ENCODE measurements around the gene CHD3. TPM values are rescaled to one million over a fixed set of nuclear protein-coding genes. Genes with fewer than 3 reads are reported as not detected.

The CHD3 gene
- total and polyA plus RNA-seq, 2 donors (not counting 1 experiment from before 2014, with no cell fraction given): 68.1 to 69.1 TPM

DNA sequence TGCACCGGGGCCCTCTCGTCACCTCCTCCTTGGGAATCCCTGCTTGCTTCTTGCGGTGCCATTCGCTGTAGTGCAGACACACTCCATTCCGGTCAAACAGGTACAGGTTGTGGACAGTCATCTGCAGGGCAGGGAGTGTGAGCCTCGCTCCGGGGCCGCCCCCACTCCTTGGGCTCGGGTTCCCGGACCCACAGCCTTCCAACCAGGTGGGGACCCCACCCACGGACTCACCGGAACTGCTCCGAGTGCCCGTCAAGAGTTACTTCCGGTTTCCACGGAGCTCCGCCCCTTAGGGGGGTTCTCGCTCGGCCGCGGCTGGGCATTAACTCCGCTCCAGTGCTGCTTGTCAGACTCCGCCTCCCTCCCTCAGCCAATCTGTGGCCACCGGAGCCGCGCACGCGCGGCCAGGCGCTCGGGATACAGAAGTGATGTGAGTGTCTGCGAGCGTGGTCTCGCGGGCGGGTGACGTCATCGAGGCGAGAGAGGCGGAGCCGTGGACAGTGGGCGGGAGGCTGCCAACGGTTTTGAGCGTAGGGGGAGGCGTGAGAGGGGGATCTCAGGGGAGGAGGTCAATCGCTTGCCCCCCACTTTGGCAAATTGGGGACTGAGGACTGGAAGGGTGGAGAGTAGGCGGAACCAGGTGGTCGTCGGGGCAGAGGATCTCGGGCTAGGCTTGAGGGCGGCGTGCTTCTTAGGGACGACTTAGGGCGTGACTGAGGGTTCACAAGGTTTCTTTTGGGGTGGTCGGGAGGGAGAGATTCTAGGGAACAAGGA is 43.3 kb downstream of the CHD3 start, which contains the start of the genes CNTROB and TRAPPC1:
CNTROB (plus strand) TSS at position 498 of the 774 bp plus-strand sequence. CDS start 874 bp downstream, outside the sequence.
TRAPPC1 (minus strand) TSS at position 238 of the 774 bp plus-strand sequence; CDS start at position 121, 117 bp downstream.
- Histone ChIP-seq H3K4me1 (ENCODE audit: control insufficient read depth in 2 of 2, insufficient read depth in 2 of 2, low read length in 2 of 2) (peaks cover 18 to 33% of the 10 kb centered on the region in 2 donors), H3K4me2 (replicated peaks; ENCODE audit: low read depth, low read length, poor library complexity, severe bottlenecking) (peak within 1 kb of the TSS; percentile 99), H2AFZ (ENCODE audit: insufficient read depth, low read depth, low read length, poor library complexity, severe bottlenecking) (peak within 1 kb of the TSS; percentile 95), H3K4me3 (ENCODE audit: control extremely low read depth in 1 of 5, extremely low read depth in 1 of 5, insufficient read depth in 1 of 5, low read depth in 2 of 5, low read length in 4 of 5) (peak within 1 kb of the TSS; percentile 75 to 98 (median 89)), H3K79me2 (ENCODE audit: control insufficient read depth, insufficient read depth, low read length) (peaks cover 35% of the 10 kb centered on the region), H3K27ac (ENCODE audit: low read length in 2 of 2) (peak within 1 kb of the TSS; percentile 77 to 88), H3K36me3 (replicated peaks in 1 of 2; ENCODE audit: control extremely low read depth in 1 of 2, control insufficient read depth in 1 of 2, extremely low read depth in 1 of 2, insufficient read depth in 2 of 2, low read length in 1 of 2) (peaks cover 4 to 23% of the 10 kb centered on the region in 2 experiments), H4K20me1 (ENCODE audit: control insufficient read depth, insufficient read depth, low read length, poor library complexity, severe bottlenecking) (peaks cover 4% of the 10 kb centered on the region), H3K27me3 (replicated peaks in 1 of 4; ENCODE audit: control extremely low read depth in 1 of 4, control insufficient read depth in 3 of 4, insufficient read depth in 4 of 4, low read length in 3 of 4) (no peaks in the 10 kb centered on the region), H3K9me3 (ENCODE audit: control extremely low read depth in 1 of 3, control insufficient read depth in 2 of 3, insufficient read depth in 1 of 3, low read length in 2 of 3) (no peaks in the 10 kb centered on the region), H3K9ac (ENCODE audit: low read length) (peak within 1 kb of the TSS; percentile 93)
- Mint-ChIP-seq H3K4me1 (peaks cover 44% of the 10 kb centered on the region), H3K9me3 (ENCODE audit: insufficient read depth) (no peaks in the 10 kb centered on the region), H3K27me3 (no peaks in the 10 kb centered on the region), H3K4me3 (peak within 1 kb of the TSS; percentile 95), H3K27ac (peak within 1 kb of the TSS; percentile 95)
- ATAC-seq (ENCODE audit: low read depth) (peak; percentile 98), DNase-seq (peak; percentile 100)
- intact Hi-C loops (cut with micrococcal nuclease): loop anchor here (1.0 to 5.0 kb wide), 8 partner anchors 10 to 450 kb away; partner anchors contain the start of genes KDM6B, NAA38, RPL26 and WRAP53
- ChIA-PET POLR2A (interaction anchor here (0.7 to 2.5 kb wide), 12 partner anchors 9 to 316 kb away, joined by 3 to 21 read pairs (median 4); partner anchors contain the start of genes CTC1, CYB5D1, NAA38 and PER1), CTCF (interaction anchor here (0.8 to 6.6 kb wide), 16 partner anchors 10 to 291 kb away, joined by 3 to 48 read pairs (median 4); partner anchors contain the start of genes NAA38 and RNF227)
- WGBS (ENCODE audit: insufficient coverage): under 1% methylated on average over 54 of the region's 55 CpGs
- TF ChIP-seq, protein P1, sequence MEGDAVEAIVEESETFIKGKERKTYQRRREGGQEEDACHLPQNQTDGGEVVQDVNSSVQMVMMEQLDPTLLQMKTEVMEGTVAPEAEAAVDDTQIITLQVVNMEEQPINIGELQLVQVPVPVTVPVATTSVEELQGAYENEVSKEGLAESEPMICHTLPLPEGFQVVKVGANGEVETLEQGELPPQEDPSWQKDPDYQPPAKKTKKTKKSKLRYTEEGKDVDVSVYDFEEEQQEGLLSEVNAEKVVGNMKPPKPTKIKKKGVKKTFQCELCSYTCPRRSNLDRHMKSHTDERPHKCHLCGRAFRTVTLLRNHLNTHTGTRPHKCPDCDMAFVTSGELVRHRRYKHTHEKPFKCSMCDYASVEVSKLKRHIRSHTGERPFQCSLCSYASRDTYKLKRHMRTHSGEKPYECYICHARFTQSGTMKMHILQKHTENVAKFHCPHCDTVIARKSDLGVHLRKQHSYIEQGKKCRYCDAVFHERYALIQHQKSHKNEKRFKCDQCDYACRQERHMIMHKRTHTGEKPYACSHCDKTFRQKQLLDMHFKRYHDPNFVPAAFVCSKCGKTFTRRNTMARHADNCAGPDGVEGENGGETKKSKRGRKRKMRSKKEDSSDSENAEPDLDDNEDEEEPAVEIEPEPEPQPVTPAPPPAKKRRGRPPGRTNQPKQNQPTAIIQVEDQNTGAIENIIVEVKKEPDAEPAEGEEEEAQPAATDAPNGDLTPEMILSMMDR (IDR thresholded peaks at IDR 0.05): no peak
- no peak for TF ChIP-seq EZH2 (IDR thresholded peaks at IDR 0.05; ENCODE audit: borderline replicate concordance, insufficient read depth, low read depth, low read length, poor library complexity, severe bottlenecking)

Measured in B cell (primary cell).